RCC 7860 (cell line): ENCODE results near the gene XXYLT1.

Experiments
- DNase-seq: peaks from one replicate; pipeline ENCODE4 v3.0.0-alpha.2; 2015; ENCODE audit warnings: low spot score
- FAIRE-seq: peaks from 2 replicates; lab custom pipeline; 2012; peaks lifted over from hg19 to GRCh38; lab: Jason Lieb, UNC

XXYLT1 gene

GRCh38 chr3:195251336-195252065 is 19.5 kb downstream of the XXYLT1 start:
- FAIRE-seq (no peak), DNase-seq (no peak)

GRCh38 chr3:195250473-195251251 is 20.3 kb downstream of the XXYLT1 start:
- DNase-seq: no peak
- no peak for FAIRE-seq

GRCh38 chr3:195249858-195250464 is 21.0 kb downstream of the XXYLT1 start:
- no peak for DNase-seq
- FAIRE-seq: no peak

GRCh38 chr3:195249057-195249770 is 21.7 kb downstream of the XXYLT1 start:
- FAIRE-seq (no peak), DNase-seq (no peak)

- no peak for DNase-seq
- no peak for FAIRE-seq
Observed at GRCh38 chr3:195248281-195248680, 22.7 kb downstream of the XXYLT1 start.

GRCh38 chr3:195247863-195248189 is 23.1 kb downstream of the XXYLT1 start:
- FAIRE-seq: no peak
- DNase-seq: no peak

GRCh38 chr3:195247086-195247862 is 23.7 kb downstream of the XXYLT1 start:
- FAIRE-seq (no peak), DNase-seq (no peak)

GRCh38 chr3:195246581-195246995 is 24.4 kb downstream of the XXYLT1 start:
- FAIRE-seq: no peak

GRCh38 chr3:195245531-195245951 is 25.4 kb downstream of the XXYLT1 start:
- no peak for FAIRE-seq
- DNase-seq: no peak

More at GRCh38 chr3:195246581-195246995, 24.4 kb downstream of the XXYLT1 start:
- no peak for DNase-seq

- FAIRE-seq (no peak), DNase-seq (no peak)
Observed at GRCh38 chr3:195241592-195242355, 29.2 kb downstream of the XXYLT1 start.

GRCh38 chr3:195240939-195241338 is 30.0 kb downstream of the XXYLT1 start:
- no peak for FAIRE-seq

GRCh38 chr3:195240171-195240701 is 30.7 kb downstream of the XXYLT1 start:
- FAIRE-seq: no peak

More at GRCh38 chr3:195240939-195241338, 30.0 kb downstream of the XXYLT1 start:
- no peak for DNase-seq

GRCh38 chr3:195239121-195239520 is 31.8 kb downstream of the XXYLT1 start:
- FAIRE-seq: no peak
- no peak for DNase-seq

More at GRCh38 chr3:195240171-195240701, 30.7 kb downstream of the XXYLT1 start:
- DNase-seq: no peak

GRCh38 chr3:195238586-195239118 is 32.3 kb downstream of the XXYLT1 start:
- DNase-seq (no peak), FAIRE-seq (no peak)

- DNase-seq (no peak), FAIRE-seq (no peak)
Observed at GRCh38 chr3:195238081-195238571, 32.8 kb downstream of the XXYLT1 start.

- no peak for FAIRE-seq
Observed at GRCh38 chr3:195236801-195237570, 34.0 kb downstream of the XXYLT1 start.

GRCh38 chr3:195236076-195236798 is 34.7 kb downstream of the XXYLT1 start:
- no peak for DNase-seq
- FAIRE-seq: no peak

More at GRCh38 chr3:195236801-195237570, 34.0 kb downstream of the XXYLT1 start:
- DNase-seq: no peak
